ENCODE results near the gene REEP3.

DNA sequence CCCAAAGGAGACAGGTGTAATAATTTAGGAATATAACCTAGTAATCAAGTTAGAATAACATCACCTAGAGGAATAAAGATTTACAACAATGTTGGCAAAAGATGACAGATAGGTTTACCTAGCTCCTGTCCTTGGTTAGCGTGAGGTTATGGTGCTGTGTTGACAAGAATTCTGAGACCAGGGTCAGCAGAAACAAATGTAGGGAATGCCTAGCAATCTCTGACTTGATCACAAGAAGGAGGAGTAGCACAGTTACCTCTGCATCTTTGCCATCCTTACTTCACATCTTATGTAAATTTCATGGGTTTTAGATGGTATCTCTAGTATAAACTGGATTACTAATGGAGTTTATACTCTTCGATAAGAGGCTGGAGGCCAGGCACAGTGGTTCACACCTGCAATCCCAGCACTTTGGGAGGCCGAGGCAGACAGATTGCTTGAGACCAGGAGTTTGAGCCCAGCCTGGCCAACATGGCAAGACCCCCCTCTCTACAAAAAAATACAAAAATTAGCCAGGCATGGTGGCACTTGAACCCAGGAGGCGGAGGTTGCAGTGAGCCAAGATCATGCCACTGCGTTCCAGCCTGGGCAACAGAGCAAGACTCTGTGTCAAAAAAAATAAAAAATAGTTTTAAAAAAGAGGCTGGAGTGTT is 37.1 kb downstream of the REEP3 start:
- TF ChIP-seq, protein P1, sequence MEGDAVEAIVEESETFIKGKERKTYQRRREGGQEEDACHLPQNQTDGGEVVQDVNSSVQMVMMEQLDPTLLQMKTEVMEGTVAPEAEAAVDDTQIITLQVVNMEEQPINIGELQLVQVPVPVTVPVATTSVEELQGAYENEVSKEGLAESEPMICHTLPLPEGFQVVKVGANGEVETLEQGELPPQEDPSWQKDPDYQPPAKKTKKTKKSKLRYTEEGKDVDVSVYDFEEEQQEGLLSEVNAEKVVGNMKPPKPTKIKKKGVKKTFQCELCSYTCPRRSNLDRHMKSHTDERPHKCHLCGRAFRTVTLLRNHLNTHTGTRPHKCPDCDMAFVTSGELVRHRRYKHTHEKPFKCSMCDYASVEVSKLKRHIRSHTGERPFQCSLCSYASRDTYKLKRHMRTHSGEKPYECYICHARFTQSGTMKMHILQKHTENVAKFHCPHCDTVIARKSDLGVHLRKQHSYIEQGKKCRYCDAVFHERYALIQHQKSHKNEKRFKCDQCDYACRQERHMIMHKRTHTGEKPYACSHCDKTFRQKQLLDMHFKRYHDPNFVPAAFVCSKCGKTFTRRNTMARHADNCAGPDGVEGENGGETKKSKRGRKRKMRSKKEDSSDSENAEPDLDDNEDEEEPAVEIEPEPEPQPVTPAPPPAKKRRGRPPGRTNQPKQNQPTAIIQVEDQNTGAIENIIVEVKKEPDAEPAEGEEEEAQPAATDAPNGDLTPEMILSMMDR (IDR thresholded peaks at IDR 0.05; ENCODE audit: poor library complexity) = no peak
- TF ChIP-seq EZH2 (IDR thresholded peaks at IDR 0.05; ENCODE audit: borderline replicate concordance) = no peak
